Neural progenitor cell (in vitro differentiated cells): Measurements from ENCODE around the gene SPIRE2. TPM values are rescaled to one million over a fixed set of nuclear protein-coding genes. Genes with fewer than 3 reads are reported as not detected.
"Not testable (repeated sequence)": the region's sequence is repeated elsewhere in the genome, so short reads cannot be mapped to it uniquely, and the experiment has no call there.

Experiments used
- DNase-seq: peaks from one replicate; pipeline ENCODE4 v3.0.0-alpha.2; 2016; ENCODE audit warnings: low spot score
- H2AFZ ChIP-seq: fragments of 200-600 bp; sonication (generic); replicated peaks from 2 replicates; pipeline ENCODE4 v1.6.1; 2016; ENCODE audit warnings: antibody characterized with exemption
- H3F3A ChIP-seq: fragments of 200-600 bp; sonication (generic); 2 replicates; pipeline ENCODE4 v1.6.1; 2016; ENCODE audit warnings: antibody characterized with exemption, low read depth
- H3K27ac ChIP-seq: fragments of 200-600 bp; sonication (generic); 2 replicates; pipeline ENCODE4 v1.5.1; 2016; ENCODE audit warnings: mild to moderate bottlenecking
- H3K27me3 ChIP-seq: fragments of 200-600 bp; sonication (generic); 2 replicates; pipeline ENCODE4 v1.6.1; 2016; ENCODE audit warnings: mild to moderate bottlenecking, moderate library complexity
- H3K36me3 ChIP-seq: fragments of 200-600 bp; sonication (generic); 2 replicates; pipeline ENCODE4 v1.5.1; 2016
- H3K4me1 ChIP-seq: fragments of 200-600 bp; sonication (generic); 2 replicates; pipeline ENCODE4 v1.6.1; 2016; ENCODE audit warnings: mixed run types
- H3K4me2 ChIP-seq: fragments of 200-600 bp; sonication (generic); 2 replicates; pipeline ENCODE4 v1.6.1; 2016
- H3K4me3 ChIP-seq: fragments of 200-600 bp; sonication (generic); 2 replicates; pipeline ENCODE4 v1.5.1; 2016
- H3K79me2 ChIP-seq: fragments of 200-600 bp; sonication (generic); 2 replicates; pipeline ENCODE4 v1.6.1; 2016; ENCODE audit warnings: low read depth
- H3K9ac ChIP-seq: fragments of 200-600 bp; sonication (generic); 2 replicates; pipeline ENCODE4 v1.6.1; 2016
- H3K9me3 ChIP-seq: fragments of 200-600 bp; sonication (generic); 2 replicates; pipeline ENCODE4 v1.5.1; 2016; ENCODE audit warnings: low read depth
- H4K20me1 ChIP-seq: fragments of 200-600 bp; sonication (generic); 2 replicates; pipeline ENCODE4 v1.6.1; 2016; ENCODE audit warnings: low read depth
- H3K27ac Mint-ChIP-seq: 3 replicates; pipeline ENCODE4 v1.8.0; 2021; ENCODE audit warnings: mixed read lengths
- H3K27me3 Mint-ChIP-seq: 2 replicates; pipeline ENCODE4 v1.8.0; 2022; ENCODE audit warnings: low read depth, mild to moderate bottlenecking, inconsistent platforms, moderate library complexity, mixed read lengths; ENCODE audit not compliant: insufficient read depth
- H3K36me3 Mint-ChIP-seq: 3 replicates; pipeline ENCODE4 v1.8.0; 2021; ENCODE audit warnings: mixed read lengths
- H3K4me1 Mint-ChIP-seq: 3 replicates; pipeline ENCODE4 v1.8.0; 2021; ENCODE audit warnings: mixed read lengths
- H3K4me3 Mint-ChIP-seq: 3 replicates; pipeline ENCODE4 v1.8.0; 2021; ENCODE audit warnings: mild to moderate bottlenecking, moderate library complexity, mixed read lengths
- H3K9me3 Mint-ChIP-seq: 3 replicates; pipeline ENCODE4 v1.8.0; 2020; ENCODE audit warnings: mixed read lengths
- EZH2 ChIP-seq: fragments of 200-600 bp; sonication (generic); IDR thresholded peaks from 2 replicates; pipeline ENCODE4 v1.6.1; 2017; ENCODE audit warnings: antibody characterized with exemption, mild to moderate bottlenecking, moderate library complexity
- EZH2phosphoT487 ChIP-seq: fragments of 200-600 bp; sonication (generic); IDR thresholded peaks from 2 replicates; pipeline ENCODE4 v1.6.1; 2017; ENCODE audit warnings: antibody characterized with exemption
- total RNA-seq: library from RNA; depleted of rRNA; stranded (reverse); fragments of >200 nt; gene quantifications from 2 replicates; pipeline ENCODE4 v1.2.3, GENCODE V29; 2015; ENCODE audit warnings: low replicate concordance
- TF ChIP-seq, protein P1 (sequence below): fragments of 200-600 bp; sonication (generic); IDR thresholded peaks from 2 replicates; pipeline ENCODE4 v1.5.1; 2017; ENCODE audit warnings: antibody characterized with exemption, mild to moderate bottlenecking

SPIRE2 gene
- total RNA-seq, 1 donor from 2014 or later: 6.5 TPM

DNA sequence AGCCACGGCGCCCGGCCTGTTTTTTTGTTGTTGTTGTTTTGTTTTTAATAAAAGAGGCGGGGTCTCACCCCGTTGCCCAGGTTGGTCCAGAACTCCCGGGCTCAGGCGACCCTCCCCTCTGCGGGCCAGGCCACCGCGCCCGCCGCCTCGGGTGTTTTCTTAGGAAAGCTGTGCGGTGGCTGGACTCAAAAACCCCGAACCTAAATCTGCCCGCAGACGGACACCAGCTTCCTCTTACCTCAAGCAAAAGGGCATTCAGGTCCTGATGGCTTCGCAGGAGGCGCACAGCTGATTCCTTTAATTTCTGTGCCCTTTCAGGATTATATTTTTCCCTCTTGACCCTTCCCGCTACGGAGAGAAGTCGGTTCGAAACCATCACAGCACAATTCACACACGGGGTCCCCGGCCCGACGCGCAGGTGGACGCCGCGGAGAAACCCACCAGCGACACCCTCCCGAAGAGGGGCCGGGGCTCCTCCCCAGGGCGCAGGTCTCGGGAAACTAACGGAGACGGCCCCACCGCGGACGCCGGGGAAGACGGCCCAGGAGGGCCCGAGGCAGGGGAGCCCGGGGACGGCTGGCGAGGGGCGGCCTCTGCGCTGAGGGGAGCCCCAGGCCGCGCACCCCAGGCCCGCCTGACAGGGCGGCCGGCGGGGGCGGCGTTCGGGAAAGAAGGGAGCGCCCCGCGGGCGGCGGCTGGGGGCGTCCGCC is 12.5 kb upstream of the SPIRE2 start:
- Mint-ChIP-seq H3K9me3 (peaks cover 13% of the 10 kb centered on the region), H3K27me3 (no peaks in the 10 kb centered on the region), H3K27ac (no peak overlapping the region), H3K36me3 (peaks cover 14% of the 10 kb centered on the region), H3K4me1 (peaks cover 12% of the 10 kb centered on the region), H3K4me3 (peak overlapping the region; percentile 95)
- no peaks in the 10 kb centered on the region for H3K4me1 ChIP-seq
- H3F3A ChIP-seq: peaks cover 13% of the 10 kb centered on the region
- H3K4me3 ChIP-seq: peak overlapping the region; percentile 81
- peaks cover 12% of the 10 kb centered on the region for H4K20me1 ChIP-seq
- H3K27me3 ChIP-seq: peaks cover 7% of the 10 kb centered on the region
- peak overlapping the region; percentile 7 for H2AFZ ChIP-seq
- H3K36me3 ChIP-seq: no peaks in the 10 kb centered on the region
- no peak overlapping the region for H3K9ac ChIP-seq
- H3K4me2 ChIP-seq: peak overlapping the region; percentile 89
- no peak for TF ChIP-seq EZH2
- TF ChIP-seq, protein P1, sequence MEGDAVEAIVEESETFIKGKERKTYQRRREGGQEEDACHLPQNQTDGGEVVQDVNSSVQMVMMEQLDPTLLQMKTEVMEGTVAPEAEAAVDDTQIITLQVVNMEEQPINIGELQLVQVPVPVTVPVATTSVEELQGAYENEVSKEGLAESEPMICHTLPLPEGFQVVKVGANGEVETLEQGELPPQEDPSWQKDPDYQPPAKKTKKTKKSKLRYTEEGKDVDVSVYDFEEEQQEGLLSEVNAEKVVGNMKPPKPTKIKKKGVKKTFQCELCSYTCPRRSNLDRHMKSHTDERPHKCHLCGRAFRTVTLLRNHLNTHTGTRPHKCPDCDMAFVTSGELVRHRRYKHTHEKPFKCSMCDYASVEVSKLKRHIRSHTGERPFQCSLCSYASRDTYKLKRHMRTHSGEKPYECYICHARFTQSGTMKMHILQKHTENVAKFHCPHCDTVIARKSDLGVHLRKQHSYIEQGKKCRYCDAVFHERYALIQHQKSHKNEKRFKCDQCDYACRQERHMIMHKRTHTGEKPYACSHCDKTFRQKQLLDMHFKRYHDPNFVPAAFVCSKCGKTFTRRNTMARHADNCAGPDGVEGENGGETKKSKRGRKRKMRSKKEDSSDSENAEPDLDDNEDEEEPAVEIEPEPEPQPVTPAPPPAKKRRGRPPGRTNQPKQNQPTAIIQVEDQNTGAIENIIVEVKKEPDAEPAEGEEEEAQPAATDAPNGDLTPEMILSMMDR: no peak
- no peak for TF ChIP-seq EZH2phosphoT487
- peaks cover 18% of the 10 kb centered on the region for H3K79me2 ChIP-seq
- DNase-seq: peak; percentile 39
- H3K9me3 ChIP-seq: no peaks in the 10 kb centered on the region
- H3K27ac ChIP-seq: no peak overlapping the region

GRCh38 chr16:89818851-89819403 is 9.3 kb upstream of the SPIRE2 start:
- not testable (repeated sequence) for H3K4me3 Mint-ChIP-seq, H3K36me3 ChIP-seq, H3K27me3 ChIP-seq, H3K27me3 Mint-ChIP-seq, H3K9me3 ChIP-seq, H3K4me3 ChIP-seq, H3K27ac Mint-ChIP-seq, H2AFZ ChIP-seq, H3K9ac ChIP-seq, H3K27ac ChIP-seq, DNase-seq
- H3K4me1 Mint-ChIP-seq: peaks cover 32% of the 10 kb centered on the region
- H3K79me2 ChIP-seq: peaks cover 18% of the 10 kb centered on the region
- H3K9me3 Mint-ChIP-seq: peaks cover 13% of the 10 kb centered on the region
- H3K36me3 Mint-ChIP-seq: peaks cover 11% of the 10 kb centered on the region
- peaks cover 15% of the 10 kb centered on the region for H4K20me1 ChIP-seq
- peaks cover 12% of the 10 kb centered on the region for H3K4me1 ChIP-seq
- peaks cover 13% of the 10 kb centered on the region for H3F3A ChIP-seq
- peak overlapping the region; percentile 12 for H3K4me2 ChIP-seq

DNA sequence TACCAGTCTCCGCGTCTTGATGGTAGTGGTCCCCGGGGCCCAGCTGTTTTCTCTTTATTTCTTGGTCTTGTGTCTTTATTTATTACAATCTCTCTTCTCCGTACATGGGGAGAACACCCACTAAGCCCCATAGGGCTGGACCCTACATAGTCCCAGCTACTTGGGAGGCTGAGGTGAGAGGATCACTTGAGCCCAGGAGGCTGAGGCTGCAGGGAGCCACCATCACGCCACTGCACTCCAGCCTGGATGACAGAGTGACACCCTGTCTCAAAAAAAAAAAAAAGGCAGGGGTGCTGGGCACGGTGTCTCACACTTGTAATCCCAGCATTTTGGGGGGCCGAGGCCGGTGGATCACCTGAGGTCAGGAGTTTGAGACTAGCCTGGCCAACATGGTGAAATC is 8.8 kb upstream of the SPIRE2 start:
- not testable (repeated sequence) for H3K27ac Mint-ChIP-seq, H3K4me3 Mint-ChIP-seq

GRCh38 chr16:89821438-89822187 is 6.7 kb upstream of the SPIRE2 start:
- DNase-seq: no peak
- Mint-ChIP-seq H3K27ac (peak overlapping the region; percentile 78), H3K4me1 (peaks cover 30% of the 10 kb centered on the region), H3K36me3 (peaks cover 9% of the 10 kb centered on the region), H3K27me3 (peaks cover 7% of the 10 kb centered on the region), H3K9me3 (peaks cover 13% of the 10 kb centered on the region), H3K4me3 (no peak overlapping the region)
- H3K27me3 ChIP-seq: no peaks in the 10 kb centered on the region
- no peak overlapping the region for H3K27ac ChIP-seq
- no peaks in the 10 kb centered on the region for H3K36me3 ChIP-seq
- H3K9ac ChIP-seq: no peak overlapping the region
- no peak overlapping the region for H2AFZ ChIP-seq
- H4K20me1 ChIP-seq: peaks cover 9% of the 10 kb centered on the region
- H3F3A ChIP-seq: peaks cover 11% of the 10 kb centered on the region
- H3K4me2 ChIP-seq: peak overlapping the region; percentile 16
- TF ChIP-seq EZH2 (no peak), EZH2phosphoT487 (no peak)
- TF ChIP-seq, protein P1: no peak
- H3K9me3 ChIP-seq: no peaks in the 10 kb centered on the region
- H3K79me2 ChIP-seq: no peaks in the 10 kb centered on the region
- H3K4me3 ChIP-seq: no peak overlapping the region
- H3K4me1 ChIP-seq: peaks cover 12% of the 10 kb centered on the region

More for the DNA sequence above, 8.8 kb upstream of the SPIRE2 start:
- not testable (repeated sequence) for H3K9me3 ChIP-seq, H3K36me3 ChIP-seq, H2AFZ ChIP-seq, H3K27me3 Mint-ChIP-seq, H3K4me3 ChIP-seq, H3K9ac ChIP-seq, H3K36me3 Mint-ChIP-seq, DNase-seq, H3K27ac ChIP-seq, H3K27me3 ChIP-seq, H3K4me2 ChIP-seq
- H3K4me1 ChIP-seq: peaks cover 12% of the 10 kb centered on the region
- peaks cover 12% of the 10 kb centered on the region for H3F3A ChIP-seq
- Mint-ChIP-seq H3K9me3 (peaks cover 13% of the 10 kb centered on the region), H3K4me1 (peaks cover 30% of the 10 kb centered on the region)
- peaks cover 16% of the 10 kb centered on the region for H3K79me2 ChIP-seq
- peaks cover 14% of the 10 kb centered on the region for H4K20me1 ChIP-seq
